ENCODE measurements around the gene ENOX1. TPM values are rescaled to one million over a fixed set of nuclear protein-coding genes. Genes with fewer than 3 reads are reported as not detected.

ENOX1 gene
- total RNA-seq, 1 donor from 2014 or later, result 2.0 TPM

GRCh38 chr13:43251961-43252360 is 534.8 kb downstream of the ENOX1 start:
- DNase-seq (ENCODE audit: low spot score), result no peak

- DNase-seq (ENCODE audit: low spot score), result no peak
These were observed 540.4 kb downstream of the ENOX1 start for GRCh38 chr13:43246382-43246781.

GRCh38 chr13:43245374-43245964 is 541.3 kb downstream of the ENOX1 start:
- no peak for DNase-seq (ENCODE audit: low spot score)

- DNase-seq (ENCODE audit: low spot score), result no peak
These were observed 542.3 kb downstream of the ENOX1 start for GRCh38 chr13:43244481-43244880.

GRCh38 chr13:43243711-43244110 is 543.1 kb downstream of the ENOX1 start:
- no peak for DNase-seq (ENCODE audit: low spot score)

GRCh38 chr13:43242040-43242439 is 544.7 kb downstream of the ENOX1 start:
- DNase-seq (ENCODE audit: low spot score), result no peak

- no peak for DNase-seq (ENCODE audit: low spot score)
These were observed 546.5 kb downstream of the ENOX1 start for GRCh38 chr13:43240278-43240677.

GRCh38 chr13:43239275-43239840 is 547.4 kb downstream of the ENOX1 start:
- DNase-seq (ENCODE audit: low spot score), result no peak

GRCh38 chr13:43238341-43239083 is 548.3 kb downstream of the ENOX1 start:
- no peak for DNase-seq (ENCODE audit: low spot score)

GRCh38 chr13:43237616-43238015 is 549.2 kb downstream of the ENOX1 start:
- no peak for DNase-seq (ENCODE audit: low spot score)

- no peak for DNase-seq (ENCODE audit: low spot score)
These were observed 551.7 kb downstream of the ENOX1 start for GRCh38 chr13:43235028-43235427.

GRCh38 chr13:43232873-43233265 is 553.9 kb downstream of the ENOX1 start:
- no peak for DNase-seq (ENCODE audit: low spot score)

GRCh38 chr13:43232144-43232872 is 554.5 kb downstream of the ENOX1 start:
- no peak for DNase-seq (ENCODE audit: low spot score)

- DNase-seq (ENCODE audit: low spot score), result no peak
These were observed 555.8 kb downstream of the ENOX1 start for GRCh38 chr13:43230989-43231388.

GRCh38 chr13:43229506-43229905 is 557.3 kb downstream of the ENOX1 start:
- DNase-seq (ENCODE audit: low spot score), result no peak

- DNase-seq (ENCODE audit: low spot score), result no peak
These were observed 559.1 kb downstream of the ENOX1 start for GRCh38 chr13:43227721-43228120.

GRCh38 chr13:43223216-43223615 is 563.6 kb downstream of the ENOX1 start:
- no peak for DNase-seq (ENCODE audit: low spot score)

GRCh38 chr13:43222086-43222485 is 564.7 kb downstream of the ENOX1 start:
- no peak for DNase-seq (ENCODE audit: low spot score)

GRCh38 chr13:43221611-43222010 is 565.2 kb downstream of the ENOX1 start:
- no peak for DNase-seq (ENCODE audit: low spot score)

GRCh38 chr13:43220873-43221595 is 565.7 kb downstream of the ENOX1 start:
- DNase-seq (ENCODE audit: low spot score), result no peak

- DNase-seq (ENCODE audit: low spot score), result no peak
These were observed 572.6 kb downstream of the ENOX1 start for GRCh38 chr13:43214124-43214523.

GRCh38 chr13:43206838-43207237 is 579.9 kb downstream of the ENOX1 start:
- DNase-seq (ENCODE audit: low spot score), result no peak
